ENCODE results near the gene RBPJ. TPM values are rescaled to one million over a fixed set of nuclear protein-coding genes. Genes with fewer than 3 reads are reported as not detected.

Gene RBPJ
- total and polyA plus RNA-seq, 2 of the 8 experiments (the other 6 are each of a cell fraction or from before 2014, with no cell fraction given) = 65.5 to 217 TPM

GRCh38 chr4:26302031-26302899 is 18.5 kb upstream of the RBPJ start (continued):
- TF ChIP-seq SP4 (IDR thresholded peaks at IDR 0.05; ENCODE audit: low read length) = no peak
- no peak for TF ChIP-seq BRCA1 (IDR thresholded peaks at IDR 0.05; ENCODE audit: low read depth, low read length)
- no peak for TF ChIP-seq SIN3A (conservative IDR thresholded peaks at IDR 0.05 in 1 of 2, IDR thresholded peaks at IDR 0.05 in 1 of 2; ENCODE audit: low read depth in 1 of 2, low read length in 2 of 2)
- no peak for TF ChIP-seq CHD7 (IDR thresholded peaks at IDR 0.05; ENCODE audit: insufficient replicate concordance, low read length)
- no peak for TF ChIP-seq TBP (IDR thresholded peaks at IDR 0.05; ENCODE audit: low read depth, low read length)
- TF ChIP-seq, protein P1, sequence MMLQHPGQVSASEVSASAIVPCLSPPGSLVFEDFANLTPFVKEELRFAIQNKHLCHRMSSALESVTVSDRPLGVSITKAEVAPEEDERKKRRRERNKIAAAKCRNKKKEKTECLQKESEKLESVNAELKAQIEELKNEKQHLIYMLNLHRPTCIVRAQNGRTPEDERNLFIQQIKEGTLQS (IDR thresholded peaks at IDR 0.05; ENCODE audit: insufficient read depth, low read depth, low read length) = no peak
- no peak for TF ChIP-seq EP300 (IDR thresholded peaks at IDR 0.05; ENCODE audit: borderline replicate concordance in 1 of 2, low read depth in 2 of 2, low read length in 2 of 2)
- TF ChIP-seq CHD2 (IDR thresholded peaks at IDR 0.05; ENCODE audit: low read length) = no peak

All from H1 (cell line).